GM19463 (cell line): ENCODE measurements around the gene LARP6.
"Not testable (repeated sequence)": the region's sequence is repeated elsewhere in the genome, so short reads cannot be mapped to it uniquely, and the experiment has no call there.

Source experiments
- ATAC-seq: cut with Tn5 transposase; IDR thresholded peaks from one replicate; pipeline ENCODE4 v1.9.1; 2021; ENCODE audit warnings: mild to moderate bottlenecking, moderate library complexity; ENCODE audit not compliant: unreplicated experiment

The LARP6 gene

GRCh38 chr15:70831094-70831911, 22.7 kb downstream of the LARP6 start:
- no peak for ATAC-seq

GRCh38 chr15:70830615-70831014, 23.3 kb downstream of the LARP6 start:
- no peak for ATAC-seq

- no peak for ATAC-seq
Observed at GRCh38 chr15:70829371-70830166, 24.4 kb downstream of the LARP6 start.

GRCh38 chr15:70827721-70828120, 26.2 kb downstream of the LARP6 start:
- no peak for ATAC-seq

GRCh38 chr15:70826634-70827033, 27.3 kb downstream of the LARP6 start:
- no peak for ATAC-seq

- ATAC-seq: no peak
Observed at GRCh38 chr15:70825841-70826240, 28.1 kb downstream of the LARP6 start.

GRCh38 chr15:70823196-70823595, 30.8 kb downstream of the LARP6 start:
- no peak for ATAC-seq

- no peak for ATAC-seq
Observed at GRCh38 chr15:70820214-70820613, 33.7 kb downstream of the LARP6 start.

- no peak for ATAC-seq
Observed at GRCh38 chr15:70818580-70818979, 35.4 kb downstream of the LARP6 start.

- ATAC-seq: no peak
Observed at GRCh38 chr15:70817266-70817665, 36.7 kb downstream of the LARP6 start.

- ATAC-seq: no peak
Observed at GRCh38 chr15:70815604-70816003, 38.4 kb downstream of the LARP6 start.

GRCh38 chr15:70815011-70815410, 38.9 kb downstream of the LARP6 start:
- ATAC-seq: not testable (repeated sequence)

GRCh38 chr15:70812827-70813364, 41.1 kb downstream of the LARP6 start:
- ATAC-seq: no peak

GRCh38 chr15:70810916-70811578, 42.9 kb downstream of the LARP6 start:
- ATAC-seq: no peak

- no peak for ATAC-seq
Observed at GRCh38 chr15:70806992-70807712, 46.8 kb downstream of the LARP6 start.

GRCh38 chr15:70804388-70804787, 49.6 kb downstream of the LARP6 start:
- ATAC-seq: not testable (repeated sequence)

GRCh38 chr15:70802629-70803028, 51.3 kb downstream of the LARP6 start:
- no peak for ATAC-seq

GRCh38 chr15:70801109-70801508, 52.8 kb downstream of the LARP6 start:
- no peak for ATAC-seq

- no peak for ATAC-seq
Observed at GRCh38 chr15:70799667-70800450, 54.1 kb downstream of the LARP6 start.

- no peak for ATAC-seq
Observed at GRCh38 chr15:70797464-70797863, 56.5 kb downstream of the LARP6 start.
